Measurements from ENCODE around the gene CDH23. TPM values are rescaled to one million over a fixed set of nuclear protein-coding genes. Genes with fewer than 3 reads are reported as not detected.

The CDH23 gene
- total and polyA plus RNA-seq, 10 donors: 2.0 to 19.9 (median 11.0) TPM

DNA sequence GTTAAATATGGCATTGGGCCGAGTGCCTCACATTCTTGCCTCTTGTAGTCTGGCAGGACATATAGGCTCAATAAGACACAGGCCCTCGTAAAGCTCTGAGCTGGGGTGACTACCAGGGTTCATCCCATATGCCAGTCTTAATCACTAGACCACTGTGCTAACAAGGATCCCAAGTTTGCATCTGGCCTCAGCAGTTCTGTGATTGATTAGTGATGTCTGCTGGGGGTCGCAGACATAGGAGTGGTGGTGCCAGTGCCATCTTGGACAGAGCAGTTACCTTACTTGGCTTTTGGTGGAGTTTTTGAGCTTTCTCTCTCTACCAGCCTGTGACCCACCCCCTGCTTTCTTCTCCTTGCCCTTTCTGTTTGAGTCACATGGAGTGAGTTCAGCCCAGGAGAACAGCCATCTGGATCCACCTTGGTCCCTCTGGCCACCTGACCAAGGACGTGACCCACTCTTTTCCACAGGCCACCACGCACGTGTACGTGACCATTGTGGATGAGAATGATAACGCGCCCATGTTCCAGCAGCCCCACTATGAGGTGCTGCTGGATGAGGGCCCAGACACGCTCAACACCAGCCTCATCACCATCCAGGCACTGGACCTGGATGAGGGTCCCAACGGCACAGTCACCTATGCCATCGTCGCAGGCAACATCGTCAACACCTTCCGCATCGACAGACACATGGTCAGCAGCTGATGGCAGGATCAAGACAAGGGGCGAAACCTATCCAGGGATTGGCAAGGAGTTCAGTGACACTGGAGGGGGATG, 380.7 kb downstream of the CDH23 start:
- WGBS, 5 donors: 91 to 98% (median 97%) methylated on average over 17 of the region's 17 CpGs
- TF ChIP-seq CTCF (IDR thresholded peaks at IDR 0.05 in 8 of 11, conservative IDR thresholded peaks at IDR 0.05 in 3 of 11): no peak
- no peak for TF ChIP-seq POLR2A (IDR thresholded peaks at IDR 0.05)
- TF ChIP-seq POLR2AphosphoS5 (IDR thresholded peaks at IDR 0.05): no peak
- Histone ChIP-seq H3K9me3 (no peaks in the 10 kb centered on the region), H3K4me1 (peaks cover 34 to 100% (median 66%) of the 10 kb centered on the region in 6 donors), H3K27me3 (replicated peaks in 1 of 7) (no peaks in the 10 kb centered on the region), H3K27ac (peak overlapping the region in 4 of 8 donors; percentile 95 to 98 (median 96)), H3K36me3 (no peaks in the 10 kb centered on the region), H3K4me3 (peak overlapping the region in 1 of 8 donors; percentile 81)
- DNase-seq: peak; percentile 67
- intact Hi-C loops (cut with DNase I; ENCODE audit: low total_unique reads): no loop called here

DNA sequence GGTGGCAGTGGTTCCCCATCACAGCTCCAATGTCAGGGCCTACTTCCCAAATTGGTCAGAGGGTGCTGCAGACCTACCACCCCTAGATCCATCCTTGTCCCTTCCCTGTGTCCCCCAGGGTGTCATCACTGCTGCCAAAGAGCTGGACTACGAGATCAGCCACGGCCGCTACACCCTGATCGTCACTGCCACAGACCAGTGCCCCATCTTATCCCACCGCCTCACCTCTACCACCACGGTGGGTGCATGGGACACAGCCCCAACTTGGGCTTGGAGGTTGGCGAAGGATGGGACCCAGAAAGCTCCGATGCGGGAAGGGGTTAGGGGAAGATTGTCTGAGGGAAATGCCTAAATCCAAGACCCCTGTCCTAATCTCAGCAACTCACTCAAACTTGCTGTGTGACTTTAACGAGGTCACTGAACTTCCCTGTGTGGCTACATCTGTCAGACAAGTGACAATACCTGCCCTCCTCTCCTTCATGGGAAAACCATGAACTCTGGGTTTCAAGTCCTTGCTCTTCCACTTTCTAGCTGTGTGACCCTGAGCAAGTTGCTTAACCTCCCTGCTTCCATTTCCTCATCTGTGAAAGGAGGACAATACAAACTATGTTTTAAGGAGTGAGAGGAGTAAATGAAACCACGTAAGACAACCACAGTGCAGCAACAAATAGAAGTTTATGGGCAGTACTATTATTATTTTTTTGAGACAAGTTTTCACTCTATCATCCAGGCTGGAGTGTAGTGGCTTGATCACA, 381.5 kb downstream of the CDH23 start:
- peaks cover 37 to 100% (median 68%) of the 10 kb centered on the region in 6 donors for H3K4me1 ChIP-seq
- no peaks in the 10 kb centered on the region for H3K27me3 ChIP-seq (replicated peaks in 1 of 7)
- intact Hi-C loops (cut with DNase I; ENCODE audit: low total_unique reads): no loop called here

DNA sequence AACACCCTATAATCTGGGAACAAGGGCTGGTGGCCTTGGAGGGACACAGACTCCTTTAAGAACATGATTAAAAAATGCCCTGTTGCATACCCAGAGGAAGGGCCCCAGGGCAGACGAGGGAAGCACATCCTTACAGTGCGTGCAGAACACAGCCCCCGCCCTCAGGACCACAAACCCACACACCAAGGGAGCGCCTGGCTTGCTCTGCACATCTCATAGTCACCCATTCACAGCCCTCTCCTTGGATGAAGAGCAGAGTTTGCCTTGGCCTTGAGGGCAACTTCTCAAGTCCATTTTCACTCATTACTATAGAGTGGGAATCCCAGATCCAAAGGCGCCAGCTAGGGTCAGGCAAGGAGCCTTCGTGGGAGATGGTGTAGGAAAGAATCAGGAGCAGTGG, 382.9 kb downstream of the CDH23 start:
- WGBS, 5 donors: 67 to 81% (median 69%) methylated on average over 6 of the region's 6 CpGs
- H3K4me1 ChIP-seq: peaks cover 30 to 96% (median 62%) of the 10 kb centered on the region in 6 donors
- no peaks in the 10 kb centered on the region for H3K27me3 ChIP-seq (replicated peaks in 1 of 7)
- DNase-seq: peak; percentile 54
- H3K9me3 ChIP-seq: no peaks in the 10 kb centered on the region
- H3K27ac ChIP-seq: peak overlapping the region in 1 of 8 donors; percentile 95
- no peak overlapping the region for H3K4me3 ChIP-seq
- TF ChIP-seq POLR2A (IDR thresholded peaks at IDR 0.05) (no peak), CTCF (IDR thresholded peaks at IDR 0.05 in 8 of 11, conservative IDR thresholded peaks at IDR 0.05 in 3 of 11) (no peak), POLR2AphosphoS5 (IDR thresholded peaks at IDR 0.05) (no peak)
- H3K36me3 ChIP-seq: no peaks in the 10 kb centered on the region
- intact Hi-C loops (cut with DNase I; ENCODE audit: low total_unique reads): no loop called here

More for the DNA sequence above, 381.5 kb downstream of the CDH23 start:
- peak overlapping the region in 5 of 8 donors; percentile 4 to 96 (median 43) for H3K27ac ChIP-seq
- H3K36me3 ChIP-seq: no peaks in the 10 kb centered on the region
- no peak for TF ChIP-seq CTCF (IDR thresholded peaks at IDR 0.05 in 8 of 11, conservative IDR thresholded peaks at IDR 0.05 in 3 of 11)
- no peak for TF ChIP-seq POLR2A (IDR thresholded peaks at IDR 0.05)
- TF ChIP-seq POLR2AphosphoS5 (IDR thresholded peaks at IDR 0.05): no peak
- no peak overlapping the region for H3K4me3 ChIP-seq
- H3K9me3 ChIP-seq: no peaks in the 10 kb centered on the region
- peak; percentile 75 for DNase-seq
- WGBS, 5 donors: 69 to 94% (median 87%) methylated on average over 10 to 11 of the region's 11 CpGs

GRCh38 chr10:71780156-71780555, 383.4 kb downstream of the CDH23 start:
- H3K27ac ChIP-seq: no peak overlapping the region
- no peaks in the 10 kb centered on the region for H3K27me3 ChIP-seq (replicated peaks in 1 of 7)
- H3K36me3 ChIP-seq: no peaks in the 10 kb centered on the region
- WGBS, 5 donors: 87 to 96% (median 94%) methylated on average over 7 of the region's 7 CpGs
- intact Hi-C loops (cut with DNase I; ENCODE audit: low total_unique reads): no loop called here
- DNase-seq: peak; percentile 20
- no peaks in the 10 kb centered on the region for H3K9me3 ChIP-seq
- peaks cover 25 to 91% (median 56%) of the 10 kb centered on the region in 6 donors for H3K4me1 ChIP-seq
- TF ChIP-seq POLR2A (IDR thresholded peaks at IDR 0.05) (no peak), POLR2AphosphoS5 (IDR thresholded peaks at IDR 0.05) (no peak), CTCF (IDR thresholded peaks at IDR 0.05 in 8 of 11, conservative IDR thresholded peaks at IDR 0.05 in 3 of 11) (no peak)
- no peak overlapping the region for H3K4me3 ChIP-seq
